GM23338 (cell line): ENCODE measurements around the gene KIAA1549.

Experiments used
- CREB1 ChIP-seq: fragments of 250-450 bp; sonication (Bioruptor Pico); IDR thresholded peaks from 2 replicates; pipeline ENCODE4 v1.5.0; 2020; ENCODE audit warnings: low read depth, mild to moderate bottlenecking, moderate library complexity
- CTCF ChIP-seq, 2 experiments: fragments of 200-600 bp in 1 of 2; sonication (generic) in 1 of 2; conservative IDR thresholded peaks; 2 replicates each; pipeline versions ENCODE4 v1.5.1 to v1.6.1; 2016 to 2017; ENCODE audit warnings: antibody characterized with exemption in 2 of 2, low read depth in 2 of 2, mild to moderate bottlenecking in 2 of 2, moderate library complexity in 1 of 2
- ETS1 ChIP-seq: IDR thresholded peaks from 2 replicates; pipeline ENCODE4 v1.6.1; 2016; ENCODE audit warnings: antibody characterized with exemption
- EZH2 ChIP-seq: fragments of 200-600 bp; sonication (generic); IDR thresholded peaks from one replicate; pipeline ENCODE4 v1.8.0; 2017; ENCODE audit warnings: antibody characterized with exemption, mild to moderate bottlenecking, low read depth; ENCODE audit not compliant: unreplicated experiment
- EZH2phosphoT487 ChIP-seq: fragments of 200-600 bp; sonication (generic); IDR thresholded peaks from one replicate; pipeline ENCODE4 v1.8.1; 2018; ENCODE audit warnings: antibody characterized with exemption; ENCODE audit not compliant: unreplicated experiment
- JUNB ChIP-seq: IDR thresholded peaks from one replicate; pipeline ENCODE4 v1.6.1; 2016; ENCODE audit warnings: antibody characterized with exemption; ENCODE audit not compliant: unreplicated experiment
- POLR2AphosphoS5 ChIP-seq: IDR thresholded peaks from 2 replicates; pipeline ENCODE4 v1.6.1; 2016; ENCODE audit warnings: antibody characterized with exemption, low read depth
- REST ChIP-seq: IDR thresholded peaks from one replicate; pipeline ENCODE4 v1.6.1; 2018; ENCODE audit warnings: antibody characterized with exemption; ENCODE audit not compliant: unreplicated experiment
- ZNF114 ChIP-seq: fragments of 250-450 bp; sonication (Bioruptor Pico); IDR thresholded peaks from 2 replicates; pipeline ENCODE4 v1.5.0; 2020; ENCODE audit warnings: mild to moderate bottlenecking, moderate library complexity

- TF ChIP-seq CREB1 (CRISPR knock-in tag): no peak
- TF ChIP-seq CTCF (conservative IDR thresholded peaks at IDR 0.05; ENCODE audit: low read depth in 2 of 2): no peak
- no peak for TF ChIP-seq JUNB
- no peak for TF ChIP-seq EZH2
- TF ChIP-seq POLR2AphosphoS5: no peak
- no peak for TF ChIP-seq REST
- TF ChIP-seq EZH2phosphoT487: no peak
- TF ChIP-seq ETS1: no peak
- TF ChIP-seq ZNF114 (CRISPR knock-in tag): no peak
Observed at GRCh38 chr7:138958391-138958956, 22.7 kb downstream of the KIAA1549 start.
